NCI-H2196 (cell line): ENCODE results near the gene ARNT2.

ENCODE experiments used
- DNase-seq: peaks from one replicate; lab custom pipeline; 2025; ENCODE audit not compliant: unreplicated experiment; lab: John Stamatoyannopoulos, UW

ARNT2 gene

GRCh38 chr15:80569656-80570055 lies 165.5 kb downstream of the ARNT2 start:
- no peak for DNase-seq

- no peak for DNase-seq
Observed at GRCh38 chr15:80570553-80570952, 166.4 kb downstream of the ARNT2 start.

- DNase-seq = no peak
Observed at GRCh38 chr15:80572337-80572736, 168.2 kb downstream of the ARNT2 start.

- DNase-seq = no peak
Observed at GRCh38 chr15:80573606-80574005, 169.4 kb downstream of the ARNT2 start.

- DNase-seq = no peak
Observed at GRCh38 chr15:80574590-80574989, 170.4 kb downstream of the ARNT2 start.

- DNase-seq = no peak
Observed at GRCh38 chr15:80576519-80577090, 172.4 kb downstream of the ARNT2 start.

- DNase-seq = no peak
Observed at GRCh38 chr15:80577552-80578205, 173.5 kb downstream of the ARNT2 start.

GRCh38 chr15:80578206-80578595 lies 174.0 kb downstream of the ARNT2 start:
- DNase-seq = no peak

- DNase-seq = no peak
Observed at GRCh38 chr15:80578871-80579270, 174.7 kb downstream of the ARNT2 start.

- DNase-seq = no peak
Observed at GRCh38 chr15:80579611-80580010, 175.4 kb downstream of the ARNT2 start.

GRCh38 chr15:80580106-80580505 lies 175.9 kb downstream of the ARNT2 start:
- DNase-seq = no peak

GRCh38 chr15:80580536-80581260 lies 176.5 kb downstream of the ARNT2 start:
- no peak for DNase-seq

GRCh38 chr15:80581976-80582375 lies 177.8 kb downstream of the ARNT2 start:
- no peak for DNase-seq

GRCh38 chr15:80582816-80583423 lies 178.7 kb downstream of the ARNT2 start:
- DNase-seq = no peak

GRCh38 chr15:80584561-80584964 lies 180.4 kb downstream of the ARNT2 start:
- DNase-seq = no peak

GRCh38 chr15:80584973-80585525 lies 180.9 kb downstream of the ARNT2 start:
- DNase-seq = no peak

- no peak for DNase-seq
Observed at GRCh38 chr15:80585544-80586018, 181.4 kb downstream of the ARNT2 start.

- DNase-seq = no peak
Observed at GRCh38 chr15:80586161-80586560, 182.0 kb downstream of the ARNT2 start.

- DNase-seq = no peak
Observed at GRCh38 chr15:80587007-80587406, 182.8 kb downstream of the ARNT2 start.

GRCh38 chr15:80587816-80588456 lies 183.8 kb downstream of the ARNT2 start:
- no peak for DNase-seq

GRCh38 chr15:80588801-80589200 lies 184.6 kb downstream of the ARNT2 start:
- DNase-seq = no peak
